Natural killer cell (primary cell): ENCODE results near the gene LNPK. TPM values are rescaled to one million over a fixed set of nuclear protein-coding genes. Genes with fewer than 3 reads are reported as not detected.

ENCODE experiments used
- ATAC-seq, 3 donors: fragments of 150-1000 bp in 2 of 3; fragments of 200-7000 bp in 1 of 3; cut with Tn5 transposase; 1 replicate in 1 of 3; 2 replicates in 2 of 3; pipeline ENCODE4 v1.10.0; 2021; ENCODE audit warnings: mild to moderate bottlenecking in 2 of 3, moderate library complexity in 2 of 3
- DNase-seq, 2 donors: peaks; one replicate each; pipeline versions ENCODE4 v3.0.0 to v3.0.0-alpha.2; 2013 to 2021; ENCODE audit warnings: mixed read lengths in 1 of 2
- H3K27ac ChIP-seq: one replicate; pipeline ENCODE4 v1.5.1; 2013; ENCODE audit warnings: mild to moderate bottlenecking, low read length
- H3K27me3 ChIP-seq: one replicate; pipeline ENCODE4 v1.6.1; 2013; ENCODE audit warnings: low read length; ENCODE audit not compliant: control insufficient read depth, insufficient read depth
- H3K36me3 ChIP-seq: one replicate; pipeline ENCODE4 v1.6.1; 2013; ENCODE audit warnings: low read length; ENCODE audit not compliant: control insufficient read depth, insufficient read depth
- H3K4me1 ChIP-seq: one replicate; pipeline ENCODE4 v1.6.1; 2013; ENCODE audit warnings: low read length; ENCODE audit not compliant: control insufficient read depth, insufficient read depth
- H3K4me3 ChIP-seq: one replicate; pipeline ENCODE4 v1.5.1; 2013; ENCODE audit warnings: low read length
- H3K9me3 ChIP-seq: one replicate; pipeline ENCODE4 v1.6.1; 2013; ENCODE audit warnings: low read length; ENCODE audit not compliant: control insufficient read depth, insufficient read depth
- H3K27ac Mint-ChIP-seq, 2 donors: one replicate each; pipeline ENCODE4 v1.8.0; 2022; ENCODE audit warnings: mild to moderate bottlenecking in 2 of 2, mixed read lengths in 2 of 2, moderate library complexity in 1 of 2
- H3K27me3 Mint-ChIP-seq, 2 donors: one replicate each; pipeline ENCODE4 v1.8.0; 2022; ENCODE audit warnings: low read depth in 2 of 2, mixed read lengths in 2 of 2
- H3K36me3 Mint-ChIP-seq: one replicate; pipeline ENCODE4 v1.8.0; 2022; ENCODE audit warnings: mixed read lengths
- H3K4me1 Mint-ChIP-seq, 2 donors: one replicate each; pipeline ENCODE4 v1.8.0; 2022; ENCODE audit warnings: mixed read lengths in 2 of 2
- H3K4me3 Mint-ChIP-seq: one replicate; pipeline ENCODE4 v1.8.0; 2022; ENCODE audit warnings: mild to moderate bottlenecking, moderate library complexity, mixed read lengths
- H3K9me3 Mint-ChIP-seq, 2 donors: one replicate each; pipeline ENCODE4 v1.8.0; 2022; ENCODE audit warnings: mixed read lengths in 2 of 2
- WGBS: methylation state at CpG from one replicate; pipeline ENCODE4 v1.1.7; 2013; ENCODE audit warnings: missing lambda C conversion rate; ENCODE audit not compliant: insufficient coverage; 5-methylcytosine and 5-hydroxymethylcytosine counted together
- intact Hi-C: fragments of 100-400 bp; cut with micrococcal nuclease; formaldehyde crosslinking; loops from one replicate; pipeline ENCODE4 v1.14.2; 2022
- total RNA-seq, 4 donors: library from RNA; stranded (reverse); fragments of 120-200 nt in 1 of 4; gene quantifications; one replicate each; pipeline versions ENCODE4 v1.2.3 to v1.2.4, GENCODE V29; 2013 to 2022
- TF ChIP-seq, protein P1 (sequence below): fragments of 200-600 bp; IDR thresholded peaks from one replicate; pipeline ENCODE4 v1.8.0; 2022; ENCODE audit warnings: antibody characterized with exemption

LNPK gene
- total RNA-seq, 3 donors from 2014 or later (not counting 1 experiment from before 2014, with no cell fraction given) = 23.9 to 29.9 (median 29.1) TPM

GRCh38 chr2:175930504-175930903 is 71.6 kb downstream of the LNPK start:
- intact Hi-C loops = no loop called here
- H3K27me3 Mint-ChIP-seq = no peaks in the 10 kb centered on the region
- no CpG with 5 or more reads among the region's 1 CpG for WGBS
- H3K4me3 Mint-ChIP-seq = no peak overlapping the region
- Histone ChIP-seq H3K4me3 (no peak overlapping the region), H3K4me1 (no peaks in the 10 kb centered on the region), H3K27me3 (no peaks in the 10 kb centered on the region), H3K9me3 (no peaks in the 10 kb centered on the region), H3K36me3 (peaks cover 16% of the 10 kb centered on the region), H3K27ac (no peak overlapping the region)
- TF ChIP-seq, protein P1, sequence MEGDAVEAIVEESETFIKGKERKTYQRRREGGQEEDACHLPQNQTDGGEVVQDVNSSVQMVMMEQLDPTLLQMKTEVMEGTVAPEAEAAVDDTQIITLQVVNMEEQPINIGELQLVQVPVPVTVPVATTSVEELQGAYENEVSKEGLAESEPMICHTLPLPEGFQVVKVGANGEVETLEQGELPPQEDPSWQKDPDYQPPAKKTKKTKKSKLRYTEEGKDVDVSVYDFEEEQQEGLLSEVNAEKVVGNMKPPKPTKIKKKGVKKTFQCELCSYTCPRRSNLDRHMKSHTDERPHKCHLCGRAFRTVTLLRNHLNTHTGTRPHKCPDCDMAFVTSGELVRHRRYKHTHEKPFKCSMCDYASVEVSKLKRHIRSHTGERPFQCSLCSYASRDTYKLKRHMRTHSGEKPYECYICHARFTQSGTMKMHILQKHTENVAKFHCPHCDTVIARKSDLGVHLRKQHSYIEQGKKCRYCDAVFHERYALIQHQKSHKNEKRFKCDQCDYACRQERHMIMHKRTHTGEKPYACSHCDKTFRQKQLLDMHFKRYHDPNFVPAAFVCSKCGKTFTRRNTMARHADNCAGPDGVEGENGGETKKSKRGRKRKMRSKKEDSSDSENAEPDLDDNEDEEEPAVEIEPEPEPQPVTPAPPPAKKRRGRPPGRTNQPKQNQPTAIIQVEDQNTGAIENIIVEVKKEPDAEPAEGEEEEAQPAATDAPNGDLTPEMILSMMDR = no peak
- H3K27ac Mint-ChIP-seq = no peak overlapping the region
- no peak for ATAC-seq
- H3K9me3 Mint-ChIP-seq = no peaks in the 10 kb centered on the region
- peaks cover 4% of the 10 kb centered on the region for H3K36me3 Mint-ChIP-seq
- H3K4me1 Mint-ChIP-seq = no peaks in the 10 kb centered on the region
- DNase-seq = no peak

GRCh38 chr2:175929850-175930249 is 72.2 kb downstream of the LNPK start:
- Mint-ChIP-seq H3K4me1 (no peaks in the 10 kb centered on the region), H3K27ac (no peak overlapping the region), H3K4me3 (no peak overlapping the region), H3K27me3 (no peaks in the 10 kb centered on the region), H3K36me3 (no peaks in the 10 kb centered on the region), H3K9me3 (no peaks in the 10 kb centered on the region)
- Histone ChIP-seq H3K4me1 (no peaks in the 10 kb centered on the region), H3K4me3 (no peak overlapping the region), H3K27me3 (no peaks in the 10 kb centered on the region), H3K36me3 (peaks cover 11% of the 10 kb centered on the region), H3K9me3 (no peaks in the 10 kb centered on the region), H3K27ac (no peak overlapping the region)
- ATAC-seq (no peak), DNase-seq (no peak)
- TF ChIP-seq, protein P1 = no peak
- WGBS = 97% methylated on average over 5 of the region's 5 CpGs
- intact Hi-C loops = no loop called here

GRCh38 chr2:175926272-175926671 is 75.8 kb downstream of the LNPK start:
- no peaks in the 10 kb centered on the region for H3K9me3 Mint-ChIP-seq
- TF ChIP-seq, protein P1 = no peak
- H3K27me3 ChIP-seq = no peaks in the 10 kb centered on the region
- H3K9me3 ChIP-seq = no peaks in the 10 kb centered on the region
- H3K4me1 ChIP-seq = no peaks in the 10 kb centered on the region
- 100% methylated on average over 2 of the region's 2 CpGs for WGBS
- no peak overlapping the region for H3K4me3 Mint-ChIP-seq
- DNase-seq (no peak), ATAC-seq (no peak)
- H3K4me1 Mint-ChIP-seq = no peaks in the 10 kb centered on the region
- no peaks in the 10 kb centered on the region for H3K27me3 Mint-ChIP-seq
- no peaks in the 10 kb centered on the region for H3K36me3 Mint-ChIP-seq
- peaks cover 8% of the 10 kb centered on the region for H3K36me3 ChIP-seq
- intact Hi-C loops = no loop called here
- H3K27ac Mint-ChIP-seq = no peak overlapping the region
- no peak overlapping the region for H3K4me3 ChIP-seq
- no peak overlapping the region for H3K27ac ChIP-seq

- H3K9me3 ChIP-seq = no peaks in the 10 kb centered on the region
- H3K36me3 ChIP-seq = no peaks in the 10 kb centered on the region
- TF ChIP-seq, protein P1 = no peak
- H3K27ac ChIP-seq = no peak overlapping the region
- no peaks in the 10 kb centered on the region for H3K27me3 ChIP-seq
- no peak overlapping the region for H3K4me3 Mint-ChIP-seq
- no peak overlapping the region for H3K27ac Mint-ChIP-seq
- no peaks in the 10 kb centered on the region for H3K4me1 Mint-ChIP-seq
- DNase-seq (no peak), ATAC-seq (no peak)
- intact Hi-C loops = no loop called here
- 100% methylated on average over 2 of the region's 2 CpGs for WGBS
- no peaks in the 10 kb centered on the region for H3K4me1 ChIP-seq
- H3K27me3 Mint-ChIP-seq = no peaks in the 10 kb centered on the region
- H3K4me3 ChIP-seq = no peak overlapping the region
- H3K36me3 Mint-ChIP-seq = no peaks in the 10 kb centered on the region
- no peaks in the 10 kb centered on the region for H3K9me3 Mint-ChIP-seq
These were observed 79.9 kb downstream of the LNPK start for GRCh38 chr2:175922160-175922559.
